Neural cell (in vitro differentiated cells): ENCODE results near the gene EDA. TPM values are rescaled to one million over a fixed set of nuclear protein-coding genes. Genes with fewer than 3 reads are reported as not detected.

Experiments used
- H2AFZ ChIP-seq: fragments of 200-600, 300-800 bp; sonication (generic), shearing (Covaris generic); 2 replicates; pipeline ENCODE4 v1.6.0; 2014; ENCODE audit warnings: low read depth, mild to moderate bottlenecking, antibody characterized with exemption, low read length, moderate library complexity
- H3F3A ChIP-seq: fragments of 200-600 bp; shearing (Covaris generic); 2 replicates; pipeline ENCODE4 v1.6.1; 2016; ENCODE audit warnings: mild to moderate bottlenecking, moderate library complexity, mixed read lengths, antibody characterized with exemption, low read length; ENCODE audit not compliant: insufficient read depth, poor library complexity, severe bottlenecking
- H3K27ac ChIP-seq: fragments of 200-600, 300-800 bp; sonication (generic), shearing (Covaris generic); 2 replicates; pipeline ENCODE4 v1.5.1; 2014; ENCODE audit warnings: mild to moderate bottlenecking, low read length, moderate library complexity
- H3K27me3 ChIP-seq: fragments of 300-800, 200-600 bp; sonication (generic), shearing (Covaris generic); 2 replicates; pipeline ENCODE4 v1.6.0; 2014; ENCODE audit warnings: mild to moderate bottlenecking, low read depth, low read length, moderate library complexity; ENCODE audit not compliant: insufficient read depth
- H3K36me3 ChIP-seq: fragments of 300-800, 200-600 bp; sonication (generic), shearing (Covaris generic); 2 replicates; pipeline ENCODE4 v1.5.1; 2014; ENCODE audit warnings: mild to moderate bottlenecking, antibody characterized with exemption, low read length, moderate library complexity; ENCODE audit not compliant: insufficient read depth
- H3K4me2 ChIP-seq: fragments of 300-800, 200-600 bp; sonication (generic), shearing (Covaris generic); 2 replicates; pipeline ENCODE4 v1.6.0; 2014; ENCODE audit warnings: mild to moderate bottlenecking, low read length
- H3K4me3 ChIP-seq: fragments of 300-800, 200-600 bp; sonication (generic), shearing (Covaris generic); 2 replicates; pipeline ENCODE4 v1.5.1; 2014; ENCODE audit warnings: mild to moderate bottlenecking, low read length, moderate library complexity
- H3K79me2 ChIP-seq: fragments of 200-600 bp; shearing (Covaris generic); replicated peaks from 2 replicates; pipeline ENCODE4 v1.6.0; 2014; ENCODE audit warnings: mild to moderate bottlenecking, low read length, moderate library complexity; ENCODE audit not compliant: insufficient read depth
- H3K9ac ChIP-seq: fragments of 300-800, 200-600 bp; sonication (generic), shearing (Covaris generic); 2 replicates; pipeline ENCODE4 v1.6.1; 2016; ENCODE audit warnings: mild to moderate bottlenecking, low read length, mixed read lengths
- H3K9me2 ChIP-seq: fragments of 200-600 bp; shearing (Covaris generic); 2 replicates; pipeline ENCODE4 v1.6.1; 2016; ENCODE audit warnings: mild to moderate bottlenecking, low read length, mixed read lengths; ENCODE audit not compliant: insufficient read depth
- H3K9me3 ChIP-seq: fragments of 200-600, 300-800 bp; sonication (generic), shearing (Covaris generic); 2 replicates; pipeline ENCODE4 v1.6.1; 2016; ENCODE audit warnings: mild to moderate bottlenecking, mixed run types, low read length, moderate library complexity, mixed read lengths
- H4K20me1 ChIP-seq: fragments of 200-600 bp; shearing (Covaris generic); 2 replicates; pipeline ENCODE4 v1.6.1; 2016; ENCODE audit warnings: mild to moderate bottlenecking, mixed run types; ENCODE audit not compliant: insufficient read depth
- EP300 ChIP-seq: fragments of 450-650 bp; conservative IDR thresholded peaks from 2 replicates; pipeline ENCODE4 v1.6.1; 2014; ENCODE audit warnings: antibody characterized with exemption, mild to moderate bottlenecking, moderate library complexity; ENCODE audit not compliant: poor library complexity, severe bottlenecking
- EZH2 ChIP-seq: fragments of 200-600, 300-800 bp; shearing (Covaris generic), sonication (generic); IDR thresholded peaks from 2 replicates; pipeline ENCODE4 v1.6.1; 2014; ENCODE audit warnings: antibody characterized with exemption, low read length, borderline replicate concordance, mild to moderate bottlenecking; ENCODE audit not compliant: insufficient read depth, poor library complexity, severe bottlenecking
- MXI1 ChIP-seq: fragments of 450-650 bp; conservative IDR thresholded peaks from 2 replicates; pipeline ENCODE4 v1.6.1; 2014; ENCODE audit warnings: antibody characterized with exemption, mild to moderate bottlenecking; ENCODE audit not compliant: poor library complexity, severe bottlenecking
- POLR2AphosphoS5 ChIP-seq: IDR thresholded peaks from 2 replicates; pipeline ENCODE4 v1.6.1; 2012
- RAD21 ChIP-seq: fragments of 450-650 bp; conservative IDR thresholded peaks from 2 replicates; pipeline ENCODE4 v1.6.1; 2014; ENCODE audit warnings: antibody characterized with exemption, mild to moderate bottlenecking, moderate library complexity
- REST ChIP-seq: IDR thresholded peaks from 2 replicates; pipeline ENCODE4 v1.6.1; 2012; ENCODE audit warnings: borderline replicate concordance
- SMC3 ChIP-seq: fragments of 450-650 bp; conservative IDR thresholded peaks from 2 replicates; pipeline ENCODE4 v1.6.1; 2014; ENCODE audit warnings: antibody characterized with exemption, mild to moderate bottlenecking, moderate library complexity; ENCODE audit not compliant: poor library complexity
- TAF1 ChIP-seq: IDR thresholded peaks from 2 replicates; pipeline ENCODE4 v1.6.1; 2012; ENCODE audit warnings: low read depth
- polyA plus RNA-seq: library from polyadenylated mRNA; depleted of rRNA; stranded (reverse); fragments of >200 nt; gene quantifications from 2 replicates; pipeline ENCODE4 v1.2.3, GENCODE V29; 2014
- TF ChIP-seq, protein P1 (sequence below): fragments of 450-650 bp; IDR thresholded peaks from 2 replicates; pipeline ENCODE4 v1.5.1; 2014; ENCODE audit warnings: antibody characterized with exemption, mild to moderate bottlenecking, moderate library complexity; ENCODE audit not compliant: poor library complexity, severe bottlenecking

Gene EDA
- polyA plus RNA-seq, 1 donor from 2014 or later, result 1.1 TPM

DNA sequence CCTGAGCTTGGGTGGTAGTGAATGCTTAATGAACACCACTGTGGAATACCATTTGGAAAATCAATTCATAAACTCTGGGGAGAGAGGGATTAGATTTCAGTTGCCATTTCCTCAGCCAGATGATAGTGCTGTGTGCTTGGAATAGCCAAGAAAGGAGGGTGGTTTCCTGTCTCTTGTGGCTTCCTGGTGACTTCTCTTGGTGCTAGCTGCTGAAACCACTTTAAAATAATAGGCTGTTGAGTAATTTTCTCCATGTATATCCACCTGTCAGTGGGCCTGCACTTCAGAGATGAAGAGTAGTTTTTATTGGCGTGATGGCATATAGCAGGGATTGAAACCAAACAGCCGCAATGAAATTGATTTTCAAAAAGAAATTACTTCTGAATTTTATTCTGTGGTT lies 11.8 kb downstream of the EDA start:
- Histone ChIP-seq H4K20me1 (no peaks in the 10 kb centered on the region), H3K36me3 (no peaks in the 10 kb centered on the region), H3K4me2 (no peak overlapping the region), H3K9ac (no peak overlapping the region), H3K27me3 (no peaks in the 10 kb centered on the region), H3K4me3 (no peak overlapping the region), H3F3A (no peaks in the 10 kb centered on the region), H3K27ac (no peak overlapping the region), H3K9me2 (no peaks in the 10 kb centered on the region), H3K9me3 (no peaks in the 10 kb centered on the region), H3K79me2 (no peaks in the 10 kb centered on the region), H2AFZ (no peak overlapping the region)
- TF ChIP-seq SMC3, result no peak

GRCh38 chrX:69630147-69630546 lies 14.2 kb downstream of the EDA start:
- Histone ChIP-seq H2AFZ (no peak overlapping the region), H4K20me1 (no peaks in the 10 kb centered on the region), H3K4me3 (no peak overlapping the region), H3K27me3 (no peaks in the 10 kb centered on the region), H3K36me3 (no peaks in the 10 kb centered on the region), H3K4me2 (no peak overlapping the region), H3K9me2 (no peaks in the 10 kb centered on the region), H3K79me2 (no peaks in the 10 kb centered on the region), H3K9ac (no peak overlapping the region), H3K9me3 (no peaks in the 10 kb centered on the region), H3K27ac (no peak overlapping the region), H3F3A (no peaks in the 10 kb centered on the region)
- no peak for TF ChIP-seq MXI1
- no peak for TF ChIP-seq TAF1
- TF ChIP-seq REST, result no peak
- TF ChIP-seq, protein P1, sequence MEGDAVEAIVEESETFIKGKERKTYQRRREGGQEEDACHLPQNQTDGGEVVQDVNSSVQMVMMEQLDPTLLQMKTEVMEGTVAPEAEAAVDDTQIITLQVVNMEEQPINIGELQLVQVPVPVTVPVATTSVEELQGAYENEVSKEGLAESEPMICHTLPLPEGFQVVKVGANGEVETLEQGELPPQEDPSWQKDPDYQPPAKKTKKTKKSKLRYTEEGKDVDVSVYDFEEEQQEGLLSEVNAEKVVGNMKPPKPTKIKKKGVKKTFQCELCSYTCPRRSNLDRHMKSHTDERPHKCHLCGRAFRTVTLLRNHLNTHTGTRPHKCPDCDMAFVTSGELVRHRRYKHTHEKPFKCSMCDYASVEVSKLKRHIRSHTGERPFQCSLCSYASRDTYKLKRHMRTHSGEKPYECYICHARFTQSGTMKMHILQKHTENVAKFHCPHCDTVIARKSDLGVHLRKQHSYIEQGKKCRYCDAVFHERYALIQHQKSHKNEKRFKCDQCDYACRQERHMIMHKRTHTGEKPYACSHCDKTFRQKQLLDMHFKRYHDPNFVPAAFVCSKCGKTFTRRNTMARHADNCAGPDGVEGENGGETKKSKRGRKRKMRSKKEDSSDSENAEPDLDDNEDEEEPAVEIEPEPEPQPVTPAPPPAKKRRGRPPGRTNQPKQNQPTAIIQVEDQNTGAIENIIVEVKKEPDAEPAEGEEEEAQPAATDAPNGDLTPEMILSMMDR, result no peak
- TF ChIP-seq EZH2, result no peak
- TF ChIP-seq EP300, result no peak
- no peak for TF ChIP-seq SMC3
- TF ChIP-seq RAD21, result no peak
- no peak for TF ChIP-seq POLR2AphosphoS5

GRCh38 chrX:69664693-69665092 lies 48.8 kb downstream of the EDA start:
- no peaks in the 10 kb centered on the region for H3K27me3 ChIP-seq
- no peaks in the 10 kb centered on the region for H4K20me1 ChIP-seq
- H3K9me3 ChIP-seq, result no peaks in the 10 kb centered on the region
- no peak overlapping the region for H3K4me3 ChIP-seq
- no peak overlapping the region for H2AFZ ChIP-seq
- no peaks in the 10 kb centered on the region for H3F3A ChIP-seq
- H3K79me2 ChIP-seq, result no peaks in the 10 kb centered on the region
- no peaks in the 10 kb centered on the region for H3K9me2 ChIP-seq
- H3K4me2 ChIP-seq, result no peak overlapping the region
- no peak overlapping the region for H3K27ac ChIP-seq
- no peak overlapping the region for H3K9ac ChIP-seq
- no peaks in the 10 kb centered on the region for H3K36me3 ChIP-seq
- TF ChIP-seq EP300, result no peak
- no peak for TF ChIP-seq REST
- TF ChIP-seq POLR2AphosphoS5, result no peak
- no peak for TF ChIP-seq RAD21
- TF ChIP-seq, protein P1, result no peak
- no peak for TF ChIP-seq TAF1
- TF ChIP-seq SMC3, result no peak
